Right lobe of liver (tissue), 6 donors: ENCODE results near the gene HHATL. TPM values are rescaled to one million over a fixed set of nuclear protein-coding genes. Genes with fewer than 3 reads are reported as not detected.

Source experiments
- ATAC-seq, 4 donors: fragments of 200-7000 bp; cut with Tn5 transposase; one replicate each; pipeline ENCODE4 v1.9.1; 2020; ENCODE audit warnings: mild to moderate bottlenecking in 4 of 4, moderate library complexity in 4 of 4
- DNase-seq, 3 donors: peaks; one replicate each; pipeline ENCODE4 v3.0.0-alpha.2; 2020
- H3K27ac ChIP-seq, 3 donors: fragments of 200-600 bp; one replicate each; pipeline ENCODE4 v1.8.0; 2022
- H3K27me3 ChIP-seq, 2 donors: fragments of 200-600 bp; one replicate each; pipeline ENCODE4 v1.8.0; 2022
- H3K36me3 ChIP-seq, 4 donors: fragments of 200-600 bp; sonication (generic) in 1 of 4; one replicate each; pipeline versions ENCODE4 v1.5.1 to v1.8.0; 2017 to 2022; ENCODE audit warnings: control low read depth in 1 of 4
- H3K4me1 ChIP-seq, 4 donors: fragments of 200-600 bp; sonication (generic) in 1 of 4; one replicate each; pipeline versions ENCODE4 v1.5.1 to v1.8.0; 2017 to 2022; ENCODE audit warnings: control low read depth in 1 of 4
- H3K4me3 ChIP-seq, 3 donors: fragments of 200-600 bp; one replicate each; pipeline ENCODE4 v1.8.0; 2022
- H3K9me3 ChIP-seq, 4 donors: fragments of 200-600 bp; sonication (generic) in 1 of 4; one replicate each; pipeline versions ENCODE4 v1.5.1 to v1.8.0; 2017 to 2022; ENCODE audit warnings: control low read depth in 1 of 4
- CTCF ChIP-seq, 4 donors: fragments of 200-600 bp in 3 of 4; fragments of 450-650 bp in 1 of 4; IDR thresholded peaks; one replicate each; pipeline versions ENCODE4 v1.5.1 to v1.8.0; 2016 to 2022; ENCODE audit warnings: antibody characterized with exemption in 4 of 4, mild to moderate bottlenecking in 2 of 4
- POLR2A ChIP-seq: fragments of 450-650 bp; IDR thresholded peaks from one replicate; pipeline ENCODE4 v1.6.1; 2017; ENCODE audit warnings: antibody characterized with exemption, mild to moderate bottlenecking
- WGBS: methylation state at CpG from one replicate; pipeline ENCODE4 v1.1.6; 2018; ENCODE audit warnings: low coverage, low lambda C conversion rate; ENCODE audit not compliant: insufficient coverage; ENCODE audit errors: missing lambda C conversion rate; 5-methylcytosine and 5-hydroxymethylcytosine counted together
- intact Hi-C, 2 donors: fragments of 100-400 bp; cut with DNase I; formaldehyde crosslinking; loops; one replicate each; pipeline versions ENCODE4 v1.11.2 to v1.14.1; 2022
- total RNA-seq, 6 experiments: library from RNA; depleted of rRNA in 2 of 6; stranded (reverse); fragments of >200 nt in 2 of 6; fragmentation: NEBNext Ultra II Directional in 3 of 6; extraction: Animal tissue kit (Norgen Biotek cat#: 25700) in 3 of 6; gene quantifications; one replicate each; pipeline versions ENCODE4 v1.1.0 to v1.2.4, GENCODE V29; 2016 to 2023
- donor health status: DM: no; HTN: yes; CAD: no.
- donor health status: DM: no; HTN: no; CAD: no.
- donor health status: DM: no; HTN: no; CAD: no.
- donor health status: DM: no; HTN: yes; CAD: no.
- donor health status: DM: no; HTN: yes; CAD: no.

HHATL gene
- total RNA-seq, 6 experiments from 2014 or later = 0.29 to 1.0 (median 0.60) TPM; not detected in 3

- 80% methylated on average over 2 of the region's 15 CpGs for WGBS
- DNase-seq (no peak), ATAC-seq (no peak)
- H3K4me1 ChIP-seq = no peaks in the 10 kb centered on the region
- intact Hi-C loops = no loop called here
- no peaks in the 10 kb centered on the region for H3K27me3 ChIP-seq
- H3K27ac ChIP-seq = no peak overlapping the region
- H3K4me3 ChIP-seq = no peak overlapping the region
- H3K36me3 ChIP-seq = no peaks in the 10 kb centered on the region
- TF ChIP-seq CTCF (IDR thresholded peaks at IDR 0.05) (no peak), POLR2A (no peak)
- H3K9me3 ChIP-seq = no peaks in the 10 kb centered on the region
These were observed 37.3 kb downstream of the HHATL start for GRCh38 chr3:42665050-42665878.

- H3K36me3 ChIP-seq = no peaks in the 10 kb centered on the region
- H3K27me3 ChIP-seq = no peaks in the 10 kb centered on the region
- no peaks in the 10 kb centered on the region for H3K4me1 ChIP-seq
- no peak overlapping the region for H3K27ac ChIP-seq
- no peaks in the 10 kb centered on the region for H3K9me3 ChIP-seq
- DNase-seq = no peak
- intact Hi-C loops = no loop called here
- WGBS = 90% methylated on average over 2 of the region's 19 CpGs
- TF ChIP-seq POLR2A (no peak), CTCF (IDR thresholded peaks at IDR 0.05) (no peak)
- ATAC-seq = no peak
- H3K4me3 ChIP-seq = no peak overlapping the region
These were observed 38.2 kb downstream of the HHATL start for GRCh38 chr3:42664438-42664803.

- no peaks in the 10 kb centered on the region for H3K4me1 ChIP-seq
- 89% methylated on average over 7 of the region's 38 CpGs for WGBS
- H3K36me3 ChIP-seq = no peaks in the 10 kb centered on the region
- no peak overlapping the region for H3K27ac ChIP-seq
- TF ChIP-seq POLR2A = no peak
- no peak for TF ChIP-seq CTCF (IDR thresholded peaks at IDR 0.05)
- no peaks in the 10 kb centered on the region for H3K27me3 ChIP-seq
- intact Hi-C loops = no loop called here
- DNase-seq (no peak), ATAC-seq (no peak)
- H3K4me3 ChIP-seq = no peak overlapping the region
- no peaks in the 10 kb centered on the region for H3K9me3 ChIP-seq
These were observed 38.8 kb downstream of the HHATL start for GRCh38 chr3:42663581-42664437.

GRCh38 chr3:42662813-42663535, 39.6 kb downstream of the HHATL start:
- Histone ChIP-seq H3K27me3 (no peaks in the 10 kb centered on the region), H3K4me1 (no peaks in the 10 kb centered on the region), H3K4me3 (no peak overlapping the region), H3K9me3 (no peaks in the 10 kb centered on the region), H3K36me3 (no peaks in the 10 kb centered on the region), H3K27ac (no peak overlapping the region)
- ATAC-seq = no peak
- intact Hi-C loops = no loop called here
- TF ChIP-seq CTCF (IDR thresholded peaks at IDR 0.05) (no peak), POLR2A (no peak)
- 95% methylated on average over 6 of the region's 12 CpGs for WGBS
- no peak for DNase-seq
